Activated CD4-positive, alpha-beta memory T cell treated with anti-CD3 and anti-CD28 coated beads, Interleukin-2, amount 10 ng/mL, durations not matched to agents 7 days and 5 days (primary cell): ENCODE results near the gene SUN3. TPM values are rescaled to one million over a fixed set of nuclear protein-coding genes. Genes with fewer than 3 reads are reported as not detected.
A peak's percentile ranks its signal among the peaks of the same experiment; 100 is the strongest.

Source experiments
- CTCF ChIA-PET: fragments of 350-600 bp; sonication (Branson Sonifier 250); formaldehyde crosslinking; loops from one replicate; lab custom pipeline; 2021; ENCODE audit warnings: antibody characterized with exemption, inconsistent platforms; lab: Charles Lee
- POLR2A ChIA-PET: fragments of 350-600 bp; sonication (Branson Sonifier 250); formaldehyde crosslinking; loops from one replicate; lab custom pipeline; 2021; ENCODE audit warnings: antibody characterized with exemption; lab: Charles Lee
- DNase-seq: peaks from one replicate; pipeline ENCODE4 v3.0.0-alpha.2; 2020
- H3K27ac Mint-ChIP-seq: one replicate; pipeline ENCODE4 v1.8.0; 2021; ENCODE audit warnings: mild to moderate bottlenecking, mixed read lengths
- H3K27me3 Mint-ChIP-seq: one replicate; pipeline ENCODE4 v1.8.0; 2021; ENCODE audit warnings: mixed read lengths
- H3K36me3 Mint-ChIP-seq: one replicate; pipeline ENCODE4 v1.8.0; 2021; ENCODE audit warnings: low read depth, mixed read lengths
- H3K4me1 Mint-ChIP-seq: one replicate; pipeline ENCODE4 v1.8.0; 2021; ENCODE audit warnings: mixed read lengths
- H3K4me3 Mint-ChIP-seq: one replicate; pipeline ENCODE4 v1.8.0; 2021; ENCODE audit warnings: mild to moderate bottlenecking, mixed read lengths
- H3K9me3 Mint-ChIP-seq: one replicate; pipeline ENCODE4 v1.8.0; 2021; ENCODE audit warnings: mixed read lengths
- total RNA-seq, 2 experiments: library from RNA; stranded (reverse); gene quantifications; one replicate each; pipeline ENCODE4 v1.2.3, GENCODE V29; 2021

SUN3 gene
- total RNA-seq, 2 experiments from 2014 or later = not detected

DNA sequence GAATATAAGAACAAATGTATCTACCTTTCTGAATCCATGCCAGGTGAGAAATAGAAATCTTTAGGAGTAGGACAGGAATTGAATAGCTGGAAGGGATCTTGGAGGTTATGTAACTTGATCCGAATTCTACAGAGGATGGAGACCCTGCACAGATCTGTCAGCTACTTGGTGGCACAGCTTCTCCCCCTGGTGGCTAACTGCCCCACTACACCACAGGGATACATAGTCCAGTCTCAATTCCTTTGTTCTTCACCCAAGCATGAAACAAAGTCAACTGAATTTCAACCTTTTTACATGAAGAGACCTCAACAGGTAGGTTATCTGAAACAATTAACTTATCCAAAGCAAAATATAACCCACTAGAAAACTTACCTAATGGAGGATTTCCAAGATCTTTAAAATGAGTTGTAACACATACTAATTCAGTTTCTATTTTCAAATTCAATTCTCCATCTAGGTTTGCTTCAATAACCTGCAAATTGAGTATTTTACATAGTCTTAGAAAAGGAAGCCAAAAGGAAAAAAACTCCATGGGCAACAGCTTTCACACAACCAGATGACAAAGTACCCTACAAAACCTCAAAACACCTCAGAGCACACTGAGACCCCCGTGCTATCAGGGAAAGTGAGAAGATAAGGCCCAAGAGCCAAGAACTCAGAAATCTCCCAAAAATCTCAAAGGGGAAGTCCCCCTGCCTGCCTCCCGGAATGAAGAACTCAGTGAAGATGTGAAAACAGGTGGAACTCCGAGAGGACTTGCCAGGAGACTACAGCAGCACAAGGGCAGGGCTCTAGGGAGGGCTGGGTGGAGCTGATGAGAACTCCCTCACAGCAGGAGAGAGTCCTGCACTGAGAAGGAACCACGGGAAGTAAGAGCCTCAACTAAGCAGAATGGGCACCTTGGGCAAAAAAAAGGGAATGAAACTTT is 59.8 kb downstream of the SUN3 start:
- Mint-ChIP-seq H3K27me3 (no peaks in the 10 kb centered on the region), H3K4me1 (peaks cover 14% of the 10 kb centered on the region), H3K4me3 (no peak overlapping the region), H3K27ac (no peak overlapping the region), H3K36me3 (peaks cover 83% of the 10 kb centered on the region), H3K9me3 (no peaks in the 10 kb centered on the region)
- DNase-seq = peak; percentile 52
- POLR2A ChIA-PET = no interaction called here
- CTCF ChIA-PET = interaction anchor here (0.7 to 2.3 kb wide), 9 partner anchors 9 to 186 kb away, joined by 3 to 13 read pairs (median 4); partner anchors contain the start of gene PKD1L1

DNA sequence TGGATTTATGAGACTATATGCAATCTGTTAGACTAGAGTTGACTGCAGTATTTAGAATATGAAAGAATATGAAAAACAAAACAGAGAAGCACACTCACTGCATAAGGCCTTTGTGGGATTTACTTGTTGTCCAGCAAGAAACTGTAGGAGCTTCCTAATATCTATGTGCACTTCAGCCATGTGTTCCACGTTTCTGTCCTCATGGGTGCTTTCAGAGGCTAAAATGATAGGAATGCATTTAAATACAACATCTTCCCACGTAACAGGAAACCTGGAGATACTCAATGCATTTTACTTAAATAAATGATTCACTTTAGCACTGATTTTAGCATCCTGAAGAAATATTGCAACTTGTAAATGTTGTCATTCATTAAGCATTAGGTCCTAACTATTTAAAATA is 61.2 kb downstream of the SUN3 start:
- Mint-ChIP-seq H3K4me3 (no peak overlapping the region), H3K9me3 (no peaks in the 10 kb centered on the region), H3K27ac (no peak overlapping the region), H3K27me3 (no peaks in the 10 kb centered on the region), H3K36me3 (peaks cover 78% of the 10 kb centered on the region), H3K4me1 (peaks cover 13% of the 10 kb centered on the region)
- CTCF ChIA-PET = interaction anchor here (1.6 to 2.3 kb wide), 3 partner anchors 15 to 143 kb away, joined by 4 to 13 read pairs (median 7); no protein-coding TSS in a partner anchor
- POLR2A ChIA-PET = no interaction called here
- no peak for DNase-seq

DNA sequence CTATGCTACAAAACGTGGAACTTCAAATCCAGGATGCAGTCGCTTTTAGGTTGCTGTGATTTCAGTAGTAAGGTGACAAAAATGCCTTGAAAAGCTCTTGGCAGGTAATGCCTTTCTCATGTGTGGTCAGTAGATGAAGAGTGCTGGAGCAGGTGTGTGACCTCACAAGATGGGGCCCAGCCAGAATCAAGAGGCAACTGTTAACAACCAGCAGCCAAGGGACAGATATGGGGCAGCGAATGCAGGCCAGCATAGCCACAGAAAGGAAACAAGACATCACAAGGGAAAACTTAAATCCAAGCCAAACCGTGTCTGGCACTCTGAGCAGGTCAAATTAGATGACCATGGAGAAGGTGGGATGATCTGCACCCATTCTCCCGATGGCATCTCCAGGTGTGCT is 61.8 kb downstream of the SUN3 start:
- no peaks in the 10 kb centered on the region for H3K27me3 Mint-ChIP-seq
- POLR2A ChIA-PET = interaction anchor here (1.0 kb wide), 1 partner anchor 144 kb away, joined by 4 read pairs; no protein-coding TSS in a partner anchor
- H3K4me3 Mint-ChIP-seq = no peak overlapping the region
- no peak overlapping the region for H3K27ac Mint-ChIP-seq
- DNase-seq = no peak
- no peaks in the 10 kb centered on the region for H3K9me3 Mint-ChIP-seq
- peaks cover 78% of the 10 kb centered on the region for H3K36me3 Mint-ChIP-seq
- peaks cover 13% of the 10 kb centered on the region for H3K4me1 Mint-ChIP-seq
- CTCF ChIA-PET = interaction anchor here (1.2 to 1.8 kb wide), 3 partner anchors 15 to 143 kb away, joined by 4 to 7 read pairs (median 4); no protein-coding TSS in a partner anchor

DNA sequence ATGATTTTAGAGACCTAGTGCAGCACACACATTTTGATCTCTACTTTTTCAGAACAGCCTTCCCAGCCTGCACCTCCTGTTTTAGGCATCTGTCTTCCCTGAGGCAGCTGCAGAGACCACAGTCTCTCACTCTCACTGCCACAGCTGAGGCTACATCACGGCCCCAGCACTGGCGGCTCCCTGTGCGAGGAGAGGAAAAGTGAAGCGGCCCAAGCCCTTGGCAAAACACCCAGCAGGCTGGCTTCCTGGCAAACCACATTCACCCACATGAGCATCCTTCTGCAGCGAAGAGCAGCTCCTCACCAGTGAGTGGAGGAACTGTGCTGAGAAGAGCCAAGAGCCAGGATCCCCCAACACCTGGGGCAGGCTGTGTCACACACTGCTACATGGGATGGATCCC is 63.5 kb downstream of the SUN3 start:
- Mint-ChIP-seq H3K4me1 (peaks cover 8% of the 10 kb centered on the region), H3K27ac (no peak overlapping the region), H3K36me3 (peaks cover 86% of the 10 kb centered on the region), H3K9me3 (no peaks in the 10 kb centered on the region), H3K4me3 (no peak overlapping the region), H3K27me3 (no peaks in the 10 kb centered on the region)
- CTCF ChIA-PET = interaction anchor here (1.5 kb wide), 1 partner anchor 145 kb away, joined by 3 read pairs; no protein-coding TSS in a partner anchor
- DNase-seq = no peak
- POLR2A ChIA-PET = interaction anchor here (1.2 kb wide), 1 partner anchor 138 kb away, joined by 3 read pairs; no protein-coding TSS in a partner anchor

DNA sequence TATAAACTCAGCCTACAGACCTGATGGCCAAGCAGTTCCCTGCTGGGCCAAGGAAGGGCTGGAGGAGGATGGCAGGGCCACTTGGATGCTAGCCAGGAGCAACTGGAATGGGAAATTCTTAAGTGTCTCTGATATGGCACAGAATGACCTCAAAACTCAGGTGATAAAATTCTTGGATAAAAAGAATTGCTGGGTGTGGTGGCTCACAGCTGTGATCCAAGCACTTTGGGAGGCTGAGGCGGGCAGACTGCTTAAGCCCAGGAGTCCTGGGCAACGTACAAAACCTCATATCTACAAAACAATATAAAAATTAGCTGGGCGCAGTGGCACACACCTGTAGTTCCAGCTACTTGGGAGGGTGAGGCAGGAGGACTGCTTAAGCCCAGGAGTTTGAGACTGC is 66.6 kb downstream of the SUN3 start:
- CTCF ChIA-PET = interaction anchor here (3.4 kb wide), 1 partner anchor 18 kb away, joined by 14 read pairs; no protein-coding TSS in a partner anchor
- H3K9me3 Mint-ChIP-seq = no peaks in the 10 kb centered on the region
- H3K4me1 Mint-ChIP-seq = no peaks in the 10 kb centered on the region
- no peak overlapping the region for H3K27ac Mint-ChIP-seq
- DNase-seq = no peak
- POLR2A ChIA-PET = no interaction called here
- no peaks in the 10 kb centered on the region for H3K27me3 Mint-ChIP-seq
- H3K4me3 Mint-ChIP-seq = no peak overlapping the region
- H3K36me3 Mint-ChIP-seq = peaks cover 72% of the 10 kb centered on the region

DNA sequence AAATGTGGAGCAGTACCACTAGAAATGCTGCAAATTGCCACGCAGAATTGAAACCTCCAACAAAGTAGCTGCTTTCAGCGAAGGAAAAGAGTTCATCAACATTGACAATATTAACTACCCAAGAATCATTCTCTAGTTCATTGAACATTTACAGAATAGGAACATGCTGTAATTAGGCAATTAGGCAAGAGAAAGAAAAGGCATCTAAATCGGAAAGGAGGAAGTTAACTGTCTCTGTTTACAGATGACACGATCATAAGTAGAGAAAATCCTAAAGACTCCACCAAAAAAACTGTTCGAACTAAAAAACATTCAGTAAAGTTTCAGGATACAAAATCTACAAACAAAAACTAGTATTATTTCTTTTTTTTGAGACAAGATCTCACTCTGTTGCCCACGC is 71.8 kb downstream of the SUN3 start:
- no peaks in the 10 kb centered on the region for H3K27me3 Mint-ChIP-seq
- peaks cover 4% of the 10 kb centered on the region for H3K4me1 Mint-ChIP-seq
- no peak for DNase-seq
- ChIA-PET POLR2A (no interaction called here), CTCF (interaction anchor here (0.7 to 1.3 kb wide), 3 partner anchors 12 to 152 kb away, joined by 3 to 4 read pairs (median 3); no protein-coding TSS in a partner anchor)
- no peak overlapping the region for H3K4me3 Mint-ChIP-seq
- H3K27ac Mint-ChIP-seq = no peak overlapping the region
- no peaks in the 10 kb centered on the region for H3K9me3 Mint-ChIP-seq
- peaks cover 47% of the 10 kb centered on the region for H3K36me3 Mint-ChIP-seq

DNA sequence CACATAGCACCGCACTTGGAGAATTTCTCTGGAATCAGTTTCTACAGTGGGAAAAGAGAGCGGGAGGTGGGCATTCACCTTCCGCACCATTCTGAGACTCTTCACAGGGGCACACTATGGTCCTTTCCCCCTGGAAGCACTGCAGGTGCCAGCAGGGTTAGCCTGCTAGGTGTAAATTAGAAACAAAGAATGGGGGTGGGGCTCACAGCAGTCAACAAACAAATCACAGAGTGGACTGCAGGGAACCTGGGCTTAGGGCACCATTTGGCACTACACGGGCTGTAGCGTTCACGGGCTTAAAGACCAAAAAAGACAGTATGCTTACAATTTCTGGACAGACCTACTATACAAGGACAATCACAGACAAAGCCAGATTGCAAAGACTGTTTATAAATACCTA is 72.7 kb downstream of the SUN3 start:
- H3K36me3 Mint-ChIP-seq = peaks cover 38% of the 10 kb centered on the region
- H3K27ac Mint-ChIP-seq = no peak overlapping the region
- no peaks in the 10 kb centered on the region for H3K9me3 Mint-ChIP-seq
- H3K4me3 Mint-ChIP-seq = no peak overlapping the region
- peaks cover 8% of the 10 kb centered on the region for H3K4me1 Mint-ChIP-seq
- no peaks in the 10 kb centered on the region for H3K27me3 Mint-ChIP-seq
- DNase-seq = no peak
- CTCF ChIA-PET = interaction anchor here (0.7 to 1.0 kb wide), 3 partner anchors 11 to 154 kb away, joined by 3 to 4 read pairs (median 3); no protein-coding TSS in a partner anchor
- POLR2A ChIA-PET = no interaction called here

DNA sequence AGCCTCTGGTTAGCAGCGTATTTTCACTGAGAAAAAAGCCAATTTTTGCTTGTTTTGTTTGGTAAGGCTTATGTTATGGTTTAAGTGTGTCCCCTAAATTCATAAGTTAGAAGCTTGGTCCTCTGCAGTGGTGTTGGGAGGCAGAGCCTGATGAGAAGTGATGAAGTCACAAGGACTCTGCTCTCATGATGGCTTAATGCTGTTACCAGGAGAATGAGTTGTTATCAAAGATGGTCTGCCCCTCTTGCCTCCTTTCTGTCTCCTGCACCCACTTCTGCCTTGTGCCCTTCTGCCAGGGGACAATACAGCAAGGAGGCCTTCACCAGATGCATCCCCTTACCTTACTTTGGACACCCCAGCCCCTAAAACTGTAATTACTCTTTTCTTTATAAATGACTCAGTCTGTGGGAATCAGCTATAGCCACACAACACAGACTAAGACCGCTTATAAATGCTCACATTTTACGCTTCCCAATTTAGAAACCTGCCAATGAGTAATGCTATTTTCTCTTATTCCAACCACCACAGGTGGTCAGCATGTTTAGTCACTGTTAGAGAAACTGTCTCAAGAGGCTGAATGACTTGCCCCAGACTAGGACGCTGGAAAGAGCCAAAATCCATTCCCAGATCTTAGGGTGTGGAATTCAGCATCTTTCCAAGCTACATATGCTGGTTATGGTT is 74.5 kb downstream of the SUN3 start:
- Mint-ChIP-seq H3K36me3 (peaks cover 31% of the 10 kb centered on the region), H3K4me3 (no peak overlapping the region), H3K27me3 (no peaks in the 10 kb centered on the region), H3K27ac (no peak overlapping the region), H3K9me3 (no peaks in the 10 kb centered on the region), H3K4me1 (peaks cover 8% of the 10 kb centered on the region)
- no peak for DNase-seq
- ChIA-PET POLR2A (no interaction called here), CTCF (no interaction called here)

DNA sequence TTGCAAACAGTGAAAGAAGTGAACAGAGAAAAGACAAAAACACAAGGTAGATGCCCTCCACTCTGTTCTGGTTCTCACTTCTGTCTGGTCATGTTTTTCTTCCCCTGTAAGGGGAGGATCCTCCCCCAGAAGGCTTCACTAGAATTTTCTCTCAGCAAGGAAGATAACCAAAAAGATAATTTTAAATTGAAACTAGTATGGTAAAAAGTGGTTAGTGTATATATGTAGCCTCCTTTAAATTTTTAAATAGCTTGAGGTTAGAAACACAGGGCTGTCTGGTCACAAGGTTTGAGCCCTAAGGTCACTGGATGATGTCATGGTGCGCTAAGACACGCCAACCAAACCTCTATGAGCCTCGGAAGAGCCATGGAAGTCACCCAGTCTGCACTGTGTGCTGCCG is 75.1 kb downstream of the SUN3 start:
- peaks cover 8% of the 10 kb centered on the region for H3K4me1 Mint-ChIP-seq
- H3K27ac Mint-ChIP-seq = no peak overlapping the region
- ChIA-PET CTCF (no interaction called here), POLR2A (no interaction called here)
- no peaks in the 10 kb centered on the region for H3K9me3 Mint-ChIP-seq
- no peak overlapping the region for H3K4me3 Mint-ChIP-seq
- H3K27me3 Mint-ChIP-seq = no peaks in the 10 kb centered on the region
- no peak for DNase-seq
- peaks cover 31% of the 10 kb centered on the region for H3K36me3 Mint-ChIP-seq

DNA sequence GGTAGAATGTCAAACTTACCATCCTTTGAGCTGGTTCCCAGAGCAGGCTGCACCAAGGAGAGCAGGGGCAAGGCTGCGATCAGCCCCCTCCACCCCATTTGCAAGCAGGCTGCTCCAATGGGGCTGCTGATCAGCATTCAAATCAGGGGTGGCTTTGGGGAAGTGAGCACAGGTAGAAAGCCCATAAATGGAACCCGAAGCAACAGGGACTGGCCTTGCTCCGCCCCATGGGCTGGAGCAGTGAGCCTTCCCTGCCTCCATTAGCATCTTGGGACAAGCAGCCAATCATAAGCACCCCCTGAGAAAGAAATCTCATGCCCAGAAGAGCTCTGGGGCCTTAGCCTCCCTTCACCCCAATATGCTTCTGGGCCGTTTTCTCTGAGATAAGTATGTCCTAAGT is 76.7 kb downstream of the SUN3 start:
- Mint-ChIP-seq H3K27ac (no peak overlapping the region), H3K36me3 (peaks cover 19% of the 10 kb centered on the region), H3K4me1 (peaks cover 8% of the 10 kb centered on the region), H3K4me3 (no peak overlapping the region), H3K27me3 (no peaks in the 10 kb centered on the region), H3K9me3 (no peaks in the 10 kb centered on the region)
- DNase-seq = no peak
- CTCF ChIA-PET = interaction anchor here (1.4 kb wide), 1 partner anchor 158 kb away, joined by 4 read pairs; no protein-coding TSS in a partner anchor
- POLR2A ChIA-PET = no interaction called here

DNA sequence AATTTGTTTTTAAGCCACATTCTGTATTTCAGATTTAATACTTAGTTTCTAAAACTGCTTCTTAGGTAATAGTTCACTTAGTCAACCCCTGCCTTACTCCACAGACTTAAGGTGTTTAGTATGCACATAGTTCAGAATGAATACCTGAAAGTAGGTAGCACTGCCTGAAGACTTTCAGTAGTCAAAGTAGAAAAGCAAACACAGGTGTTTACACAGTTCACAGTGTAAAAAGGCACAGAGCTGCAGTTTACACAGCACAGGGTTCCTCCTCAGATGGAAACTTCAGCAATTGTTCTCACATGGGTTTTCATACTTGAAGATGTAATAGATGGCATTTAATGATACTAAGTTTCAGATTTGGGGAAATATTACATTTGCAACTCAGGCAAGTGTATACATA is 77.5 kb downstream of the SUN3 start:
- POLR2A ChIA-PET = no interaction called here
- CTCF ChIA-PET = interaction anchor here (1.4 kb wide), 1 partner anchor 159 kb away, joined by 4 read pairs; no protein-coding TSS in a partner anchor
- DNase-seq = no peak

DNA sequence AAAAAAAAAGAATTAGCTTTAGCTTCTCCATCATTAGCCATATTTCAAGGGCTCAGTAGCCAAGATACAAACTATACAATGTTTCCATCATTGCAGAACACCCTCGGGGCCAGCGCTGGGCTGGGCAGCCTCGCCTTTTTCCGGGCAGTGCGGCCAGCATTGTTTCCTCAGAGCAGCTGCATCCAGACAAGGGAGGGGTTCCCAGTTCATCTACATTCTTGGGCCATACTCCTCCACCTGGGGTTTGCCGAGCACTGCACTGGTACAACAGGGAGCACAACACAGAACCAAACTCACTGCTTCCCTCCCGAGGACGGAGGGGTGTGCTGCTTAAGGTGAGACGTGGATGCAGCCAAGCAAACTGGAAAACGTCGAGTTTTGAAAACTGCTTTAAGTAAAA is 78.2 kb downstream of the SUN3 start:
- Mint-ChIP-seq H3K4me3 (no peak overlapping the region), H3K4me1 (peaks cover 12% of the 10 kb centered on the region), H3K27me3 (no peaks in the 10 kb centered on the region), H3K9me3 (no peaks in the 10 kb centered on the region), H3K36me3 (peaks cover 8% of the 10 kb centered on the region), H3K27ac (no peak overlapping the region)
- ChIA-PET POLR2A (no interaction called here), CTCF (interaction anchor here (1.0 kb wide), 1 partner anchor 38 kb away, joined by 3 read pairs; no protein-coding TSS in a partner anchor)
- no peak for DNase-seq

More for the DNA sequence above, 77.5 kb downstream of the SUN3 start:
- H3K4me1 Mint-ChIP-seq = peaks cover 11% of the 10 kb centered on the region
- H3K4me3 Mint-ChIP-seq = no peak overlapping the region
- H3K36me3 Mint-ChIP-seq = peaks cover 11% of the 10 kb centered on the region
- H3K27ac Mint-ChIP-seq = no peak overlapping the region
- H3K9me3 Mint-ChIP-seq = no peaks in the 10 kb centered on the region
- H3K27me3 Mint-ChIP-seq = no peaks in the 10 kb centered on the region
